ENCODE data around the gene PCNA. TPM values are rescaled to one million over a fixed set of nuclear protein-coding genes. Genes with fewer than 3 reads are reported as not detected.

PCNA gene
- total RNA-seq, 1 donor from 2014 or later: 87.5 TPM

DNA sequence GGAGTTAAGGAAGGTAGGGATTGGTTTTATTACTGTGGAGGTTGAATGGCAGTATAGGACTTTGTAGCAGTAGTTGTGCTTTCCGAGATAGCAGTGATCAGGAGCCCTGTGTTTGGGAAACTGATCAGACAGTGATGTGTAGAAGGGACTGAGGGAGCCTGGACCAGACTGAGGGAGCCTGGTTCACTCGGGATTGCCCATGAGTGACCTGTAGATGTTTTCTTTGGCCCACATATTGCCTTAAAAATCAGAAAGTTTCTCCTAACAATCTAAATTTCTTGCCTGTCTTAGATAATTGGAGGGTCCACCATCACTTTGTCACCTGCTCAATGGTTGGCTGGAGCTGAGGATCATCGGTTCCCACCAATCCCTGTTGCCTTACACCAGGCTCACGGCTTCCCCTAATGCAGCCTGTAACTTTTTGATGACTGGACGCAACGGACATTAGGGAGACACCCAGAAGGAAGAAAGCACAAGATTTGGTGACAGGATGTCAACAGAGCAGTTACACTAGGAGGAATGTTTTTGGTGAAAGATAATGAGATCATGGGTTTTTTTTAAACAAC lies 8.2 kb upstream of the PCNA start:
- peak overlapping the region; percentile 80 for H3K4me3 Mint-ChIP-seq
- H3K36me3 Mint-ChIP-seq: no peaks in the 10 kb centered on the region
- peaks cover 32% of the 10 kb centered on the region for H3K4me1 Mint-ChIP-seq
- H3K9me3 Mint-ChIP-seq: no peaks in the 10 kb centered on the region
- peak overlapping the region; percentile 92 for H3K27ac Mint-ChIP-seq
- no peak for DNase-seq (ENCODE audit: low spot score in 2 of 2, unreplicated experiment in 2 of 2)
- TF ChIP-seq CTCF (IDR thresholded peaks at IDR 0.05; ENCODE audit: unreplicated experiment): no peak
- H3K27me3 Mint-ChIP-seq (ENCODE audit: low read depth): no peaks in the 10 kb centered on the region

GRCh38 chr20:5127204-5127858 lies 7.6 kb upstream of the PCNA start:
- Mint-ChIP-seq H3K4me1 (peaks cover 38% of the 10 kb centered on the region), H3K9me3 (no peaks in the 10 kb centered on the region), H3K27ac (peak overlapping the region; percentile 92), H3K4me3 (peak overlapping the region; percentile 81), H3K36me3 (no peaks in the 10 kb centered on the region), H3K27me3 (ENCODE audit: low read depth) (no peaks in the 10 kb centered on the region)
- peak; percentile 25 to 45 for DNase-seq (ENCODE audit: low spot score in 2 of 2, unreplicated experiment in 2 of 2)
- TF ChIP-seq CTCF (IDR thresholded peaks at IDR 0.05; ENCODE audit: unreplicated experiment): no peak

DNA sequence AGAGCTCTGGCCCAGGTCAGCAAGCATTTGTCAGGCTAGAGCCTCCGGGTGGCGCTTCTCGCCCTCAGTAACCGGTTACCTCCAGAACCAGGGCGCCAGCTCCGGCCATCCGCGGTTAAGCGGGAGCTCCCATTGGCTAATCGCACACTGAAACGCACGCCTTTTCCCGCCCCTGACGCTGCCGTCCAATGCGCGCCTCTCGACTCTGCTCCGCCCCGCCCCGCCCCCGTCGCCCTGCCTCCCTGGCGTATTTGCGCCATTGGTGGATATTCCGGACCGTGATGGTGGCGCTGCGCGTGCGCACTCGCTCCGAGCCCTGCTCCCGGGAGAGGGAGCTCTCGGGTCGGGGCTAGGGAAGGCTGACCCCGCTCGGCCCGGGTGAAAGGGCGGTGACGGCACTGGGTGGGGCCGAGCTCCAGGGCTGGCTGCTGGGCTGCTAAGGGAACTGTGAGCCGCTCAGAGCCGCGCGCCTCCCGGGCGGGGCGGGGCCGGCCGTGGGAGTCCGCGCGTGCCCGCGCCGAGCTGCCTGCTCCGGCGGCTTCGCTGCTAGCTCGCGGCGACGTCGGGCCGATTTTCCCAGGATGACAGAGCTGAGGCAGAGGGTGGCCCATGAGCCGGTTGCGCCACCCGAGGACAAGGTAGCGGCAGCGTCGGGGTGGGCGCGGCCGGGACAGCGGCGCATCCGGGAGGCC lies 6.9 kb upstream of the PCNA start, which contains the start of gene CDS2:
CDS2 (plus strand) TSS at position 497 of the 692 bp plus-strand sequence; CDS start at position 582, 85 bp downstream.
- Mint-ChIP-seq H3K9me3 (no peaks in the 10 kb centered on the region), H3K4me1 (peaks cover 39% of the 10 kb centered on the region), H3K27me3 (ENCODE audit: low read depth) (no peaks in the 10 kb centered on the region), H3K27ac (peak within 1 kb of the TSS; percentile 92), H3K36me3 (no peaks in the 10 kb centered on the region), H3K4me3 (peak within 1 kb of the TSS; percentile 81)
- TF ChIP-seq CTCF (IDR thresholded peaks at IDR 0.05; ENCODE audit: unreplicated experiment): no peak
- peak; percentile 98 to 99 for DNase-seq (ENCODE audit: low spot score in 2 of 2, unreplicated experiment in 2 of 2)

GRCh38 chr20:5122873-5123260 lies 3.1 kb upstream of the PCNA start:
- H3K36me3 Mint-ChIP-seq: peaks cover 2% of the 10 kb centered on the region
- H3K27ac Mint-ChIP-seq: peak overlapping the region; percentile 15
- DNase-seq (ENCODE audit: low spot score in 2 of 2, unreplicated experiment in 2 of 2): no peak
- H3K4me3 Mint-ChIP-seq: no peak overlapping the region
- no peaks in the 10 kb centered on the region for H3K9me3 Mint-ChIP-seq
- peaks cover 50% of the 10 kb centered on the region for H3K4me1 Mint-ChIP-seq
- TF ChIP-seq CTCF (IDR thresholded peaks at IDR 0.05; ENCODE audit: unreplicated experiment): no peak
- no peaks in the 10 kb centered on the region for H3K27me3 Mint-ChIP-seq (ENCODE audit: low read depth)

GRCh38 chr20:5120185-5120476 lies 373 bp upstream of the PCNA start:
- Mint-ChIP-seq H3K27me3 (ENCODE audit: low read depth) (no peaks in the 10 kb centered on the region), H3K9me3 (no peaks in the 10 kb centered on the region), H3K4me1 (peaks cover 41% of the 10 kb centered on the region), H3K36me3 (peaks cover 13% of the 10 kb centered on the region), H3K27ac (peak overlapping the region; percentile 98), H3K4me3 (peak overlapping the region; percentile 86)
- TF ChIP-seq CTCF (IDR thresholded peaks at IDR 0.05; ENCODE audit: unreplicated experiment): no peak
- no peak for DNase-seq (ENCODE audit: low spot score in 2 of 2, unreplicated experiment in 2 of 2)

All from mesothelial cell of epicardium (in vitro differentiated cells).